ENCODE data around the gene CBX5. TPM values are rescaled to one million over a fixed set of nuclear protein-coding genes. Genes with fewer than 3 reads are reported as not detected.
A peak's percentile ranks its signal among the peaks of the same experiment; 100 is the strongest.
"Not testable (repeated sequence)": the region's sequence is repeated elsewhere in the genome, so short reads cannot be mapped to it uniquely, and the experiment has no call there.

CBX5 gene
- total RNA-seq, 3 donors from 2014 or later = 37.1 to 56.9 (median 50.5) TPM

DNA sequence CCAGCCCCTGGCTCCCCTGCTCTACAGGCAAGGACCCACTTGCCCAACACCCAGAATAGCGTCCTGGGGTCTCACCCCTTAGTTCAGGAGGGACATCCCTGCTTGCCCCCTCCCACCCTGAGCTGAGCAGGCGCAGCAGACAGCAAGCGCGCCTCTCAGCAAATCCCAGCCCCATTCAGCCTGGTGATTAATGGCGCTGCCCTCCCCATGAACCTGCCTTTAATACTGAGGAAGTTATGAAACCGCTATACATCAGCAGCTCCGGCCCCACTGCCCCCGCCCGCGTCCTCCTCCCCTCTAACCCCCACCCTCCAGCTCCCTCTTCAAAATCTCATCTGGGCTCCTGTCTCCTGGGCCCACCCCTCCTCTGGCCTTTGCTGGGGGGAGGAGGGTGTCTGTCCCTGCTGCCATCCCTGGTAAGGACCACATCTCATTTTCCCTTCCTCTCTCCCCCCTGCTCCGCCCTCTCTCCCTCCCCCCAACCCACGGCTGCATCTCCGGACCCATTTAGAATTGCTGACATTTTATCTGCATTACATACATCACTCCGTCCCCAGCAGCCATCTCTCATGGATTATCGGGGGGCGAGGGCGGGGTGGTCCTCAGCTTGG is 84.1 kb downstream of the CBX5 start:
- Histone ChIP-seq H3K36me3 (ENCODE audit: low read depth) (no peaks in the 10 kb centered on the region), H3K9me3 (no peaks in the 10 kb centered on the region), H3K4me3 (no peak overlapping the region), H3K4me1 (ENCODE audit: low read depth) (no peaks in the 10 kb centered on the region)
- no peak for TF ChIP-seq CTCF (IDR thresholded peaks at IDR 0.05)
- intact Hi-C loops (cut with DNase I, micrococcal nuclease) = no loop called here
- no peak for DNase-seq
- peak; percentile 33 for ATAC-seq

DNA sequence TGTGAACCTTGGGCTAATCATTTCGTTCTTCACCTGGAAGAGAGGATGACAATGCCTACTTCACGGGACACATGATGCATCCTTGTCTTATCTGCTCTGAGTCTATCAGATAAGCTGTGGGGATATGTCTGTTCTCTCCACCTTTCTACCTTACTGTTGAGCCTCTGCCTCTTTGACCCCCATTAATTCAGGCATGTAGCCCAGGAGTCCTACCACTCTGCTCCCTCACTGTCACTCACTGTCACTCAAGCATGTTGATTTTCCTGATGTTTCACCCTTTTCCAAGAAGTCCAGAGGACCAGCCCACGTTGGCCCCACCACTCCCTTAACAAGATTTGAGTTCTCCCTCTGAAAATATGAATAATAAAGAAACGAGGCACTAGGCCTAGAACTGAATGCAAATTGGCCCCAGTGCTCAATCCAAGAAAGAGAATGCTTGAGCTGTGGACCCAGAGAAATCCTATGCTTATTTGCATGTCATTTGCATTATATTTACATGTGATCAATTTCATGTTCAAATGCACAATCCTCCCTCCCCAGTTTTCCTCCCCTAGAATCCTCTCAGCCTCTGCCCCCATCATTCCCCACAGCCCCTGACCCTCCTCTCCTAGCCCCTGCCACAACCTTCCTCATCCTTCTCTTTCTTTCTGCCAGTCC is 84.7 kb downstream of the CBX5 start:
- Histone ChIP-seq H3K36me3 (ENCODE audit: low read depth) (no peaks in the 10 kb centered on the region), H3K4me3 (no peak overlapping the region), H3K9me3 (no peaks in the 10 kb centered on the region), H3K4me1 (ENCODE audit: low read depth) (no peaks in the 10 kb centered on the region)
- intact Hi-C loops (cut with DNase I, micrococcal nuclease) = no loop called here
- DNase-seq = no peak
- no peak for TF ChIP-seq CTCF (IDR thresholded peaks at IDR 0.05)
- no peak for ATAC-seq

DNA sequence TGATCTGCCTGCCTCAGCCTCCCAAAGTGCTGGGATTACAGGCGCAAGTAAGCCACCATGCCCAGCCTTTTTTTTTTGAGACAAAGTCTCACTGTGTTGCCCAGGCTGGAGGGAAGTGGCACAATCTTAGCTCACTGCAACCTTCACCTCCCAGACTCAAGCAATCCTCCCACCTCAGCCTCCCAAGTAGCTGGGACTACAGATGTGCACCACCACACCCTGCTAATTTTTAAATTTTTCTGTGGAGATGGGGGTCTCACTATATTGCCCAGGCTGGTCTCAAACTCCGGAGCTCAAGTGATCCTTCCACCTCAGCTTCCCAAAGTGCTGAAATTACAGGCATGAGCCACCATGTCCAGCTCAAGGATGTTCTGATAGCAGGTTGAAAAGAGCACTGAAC is 85.3 kb downstream of the CBX5 start:
- not testable (repeated sequence) for DNase-seq; H3K9me3 ChIP-seq; H3K4me1 ChIP-seq (ENCODE audit: low read depth); H3K4me3 ChIP-seq; H3K36me3 ChIP-seq (ENCODE audit: low read depth); ATAC-seq
- intact Hi-C loops (cut with DNase I, micrococcal nuclease) = loop anchor here in 1 of 2 donors (5.0 kb wide), 2 partner anchors 167 to 187 kb away; partner anchors contain the start of genes HOXC6 and HOXC8

DNA sequence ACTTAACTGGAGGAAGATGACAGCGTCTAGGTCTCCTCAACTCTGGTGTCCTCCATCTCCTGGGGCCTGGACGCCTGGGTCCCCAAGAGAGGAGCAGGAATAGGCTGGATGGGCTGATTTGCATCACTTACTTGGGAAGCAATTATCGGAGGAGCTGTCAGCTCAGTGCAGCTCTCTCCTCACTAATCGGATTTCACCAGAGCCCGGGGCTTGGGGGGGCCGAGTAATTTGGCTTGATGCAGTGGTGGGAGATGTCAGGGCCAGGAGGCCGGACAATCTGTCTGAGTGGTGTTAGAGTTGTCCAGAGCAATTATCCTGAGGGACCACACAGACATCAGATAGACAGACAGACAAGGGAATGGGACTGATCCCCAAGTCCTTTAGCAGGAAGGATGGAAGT is 86.5 kb downstream of the CBX5 start:
- Histone ChIP-seq H3K4me3 (no peak overlapping the region), H3K4me1 (ENCODE audit: low read depth) (peaks cover 5% of the 10 kb centered on the region), H3K36me3 (ENCODE audit: low read depth) (no peaks in the 10 kb centered on the region), H3K9me3 (no peaks in the 10 kb centered on the region)
- intact Hi-C loops (cut with DNase I, micrococcal nuclease) = loop anchor here in 1 of 2 donors (5.0 kb wide), 2 partner anchors 166 to 186 kb away; partner anchors contain the start of genes HOXC6 and HOXC8
- ATAC-seq = no peak
- DNase-seq = no peak
- TF ChIP-seq CTCF (IDR thresholded peaks at IDR 0.05) = no peak

- Histone ChIP-seq H3K4me3 (no peak overlapping the region), H3K9me3 (no peaks in the 10 kb centered on the region), H3K36me3 (ENCODE audit: low read depth) (no peaks in the 10 kb centered on the region), H3K4me1 (ENCODE audit: low read depth) (peaks cover 14% of the 10 kb centered on the region)
- intact Hi-C loops (cut with DNase I, micrococcal nuclease) = loop anchor here in 1 of 2 donors (5.0 kb wide), 2 partner anchors 164 to 184 kb away; partner anchors contain the start of genes HOXC6 and HOXC8
- ATAC-seq (peak; percentile 80), DNase-seq (peak; percentile 77 to 87 (median 81))
- peak; percentile 87 for TF ChIP-seq CTCF (IDR thresholded peaks at IDR 0.05)
Measured at GRCh38 chr12:54191550-54192022, 88.3 kb downstream of the CBX5 start.

GRCh38 chr12:54191126-54191525 is 88.8 kb downstream of the CBX5 start:
- intact Hi-C loops (cut with DNase I, micrococcal nuclease) = loop anchor here in 1 of 2 donors (5.0 kb wide), 2 partner anchors 164 to 184 kb away; partner anchors contain the start of genes HOXC6 and HOXC8
- no peak for ATAC-seq

More at GRCh38 chr12:54191126-54191525, 88.8 kb downstream of the CBX5 start:
- H3K36me3 ChIP-seq (ENCODE audit: low read depth) = no peaks in the 10 kb centered on the region
- H3K9me3 ChIP-seq = no peaks in the 10 kb centered on the region
- H3K4me1 ChIP-seq (ENCODE audit: low read depth) = peaks cover 14% of the 10 kb centered on the region
- no peak for TF ChIP-seq CTCF (IDR thresholded peaks at IDR 0.05)
- no peak for DNase-seq
- no peak overlapping the region for H3K4me3 ChIP-seq

All from mucosa of descending colon (tissue), 3 donors.